CD4-positive, alpha-beta T cell treated with Interleukin-17A for 4 hours (primary cell): ENCODE results near the gene KRTAP10-6.
"Not testable (repeated sequence)": the region's sequence is repeated elsewhere in the genome, so short reads cannot be mapped to it uniquely, and the experiment has no call there.

ENCODE experiments used
- DNase-seq: peaks from one replicate; pipeline ENCODE4 v3.0.0-alpha.2; 2020; ENCODE audit warnings: mixed read lengths

Gene KRTAP10-6

GRCh38 chr21:44575307-44576024, 16.8 kb downstream of the KRTAP10-6 start:
- no peak for DNase-seq

GRCh38 chr21:44574457-44575306, 17.6 kb downstream of the KRTAP10-6 start:
- DNase-seq = no peak

- DNase-seq = not testable (repeated sequence)
Measured at GRCh38 chr21:44573630-44574456, 18.5 kb downstream of the KRTAP10-6 start, which contains the start of gene KRTAP10-4. TSS of gene KRTAP10-4 (plus strand) at chr21:44573729. CDS start at chr21:44573759, 30 bp downstream.

GRCh38 chr21:44572959-44573583, 19.2 kb downstream of the KRTAP10-6 start:
- no peak for DNase-seq

GRCh38 chr21:44571844-44572782, 20.2 kb downstream of the KRTAP10-6 start:
- DNase-seq = no peak

- no peak for DNase-seq
Measured at GRCh38 chr21:44571296-44571695, 21.0 kb downstream of the KRTAP10-6 start.

- DNase-seq = no peak
Measured at GRCh38 chr21:44569861-44570517, 22.3 kb downstream of the KRTAP10-6 start.

- no peak for DNase-seq
Measured at GRCh38 chr21:44568667-44569556, 23.4 kb downstream of the KRTAP10-6 start.

GRCh38 chr21:44568261-44568660, 24.0 kb downstream of the KRTAP10-6 start:
- DNase-seq = no peak

- DNase-seq = no peak
Measured at GRCh38 chr21:44567481-44568171, 24.7 kb downstream of the KRTAP10-6 start.

GRCh38 chr21:44566403-44566802, 25.9 kb downstream of the KRTAP10-6 start:
- no peak for DNase-seq

GRCh38 chr21:44564886-44565598, 27.3 kb downstream of the KRTAP10-6 start:
- no peak for DNase-seq

GRCh38 chr21:44564099-44564498, 28.2 kb downstream of the KRTAP10-6 start:
- DNase-seq = no peak

- no peak for DNase-seq
Measured at GRCh38 chr21:44558695-44559094, 33.6 kb downstream of the KRTAP10-6 start, which contains the start of gene KRTAP10-3. TSS of gene KRTAP10-3 (minus strand) at chr21:44558795. CDS start at chr21:44558715, 80 bp downstream.

GRCh38 chr21:44558329-44558675, 34.0 kb downstream of the KRTAP10-6 start:
- DNase-seq = not testable (repeated sequence)

GRCh38 chr21:44557491-44558328, 34.6 kb downstream of the KRTAP10-6 start:
- no peak for DNase-seq

GRCh38 chr21:44556879-44557278, 35.4 kb downstream of the KRTAP10-6 start:
- no peak for DNase-seq
